GM12801 (cell line): ENCODE measurements around the gene DNAJC10.

Source experiments
- TF ChIP-seq, protein P1 (sequence below): IDR thresholded peaks from one replicate; pipeline ENCODE4 v1.5.1; 2011; ENCODE audit warnings: control low read depth; ENCODE audit not compliant: insufficient read length; ENCODE audit errors: extremely low read depth

Gene DNAJC10

GRCh38 chr2:182831101-182831500 lies 115.0 kb downstream of the DNAJC10 start:
- TF ChIP-seq, protein P1, sequence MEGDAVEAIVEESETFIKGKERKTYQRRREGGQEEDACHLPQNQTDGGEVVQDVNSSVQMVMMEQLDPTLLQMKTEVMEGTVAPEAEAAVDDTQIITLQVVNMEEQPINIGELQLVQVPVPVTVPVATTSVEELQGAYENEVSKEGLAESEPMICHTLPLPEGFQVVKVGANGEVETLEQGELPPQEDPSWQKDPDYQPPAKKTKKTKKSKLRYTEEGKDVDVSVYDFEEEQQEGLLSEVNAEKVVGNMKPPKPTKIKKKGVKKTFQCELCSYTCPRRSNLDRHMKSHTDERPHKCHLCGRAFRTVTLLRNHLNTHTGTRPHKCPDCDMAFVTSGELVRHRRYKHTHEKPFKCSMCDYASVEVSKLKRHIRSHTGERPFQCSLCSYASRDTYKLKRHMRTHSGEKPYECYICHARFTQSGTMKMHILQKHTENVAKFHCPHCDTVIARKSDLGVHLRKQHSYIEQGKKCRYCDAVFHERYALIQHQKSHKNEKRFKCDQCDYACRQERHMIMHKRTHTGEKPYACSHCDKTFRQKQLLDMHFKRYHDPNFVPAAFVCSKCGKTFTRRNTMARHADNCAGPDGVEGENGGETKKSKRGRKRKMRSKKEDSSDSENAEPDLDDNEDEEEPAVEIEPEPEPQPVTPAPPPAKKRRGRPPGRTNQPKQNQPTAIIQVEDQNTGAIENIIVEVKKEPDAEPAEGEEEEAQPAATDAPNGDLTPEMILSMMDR, result no peak

DNA sequence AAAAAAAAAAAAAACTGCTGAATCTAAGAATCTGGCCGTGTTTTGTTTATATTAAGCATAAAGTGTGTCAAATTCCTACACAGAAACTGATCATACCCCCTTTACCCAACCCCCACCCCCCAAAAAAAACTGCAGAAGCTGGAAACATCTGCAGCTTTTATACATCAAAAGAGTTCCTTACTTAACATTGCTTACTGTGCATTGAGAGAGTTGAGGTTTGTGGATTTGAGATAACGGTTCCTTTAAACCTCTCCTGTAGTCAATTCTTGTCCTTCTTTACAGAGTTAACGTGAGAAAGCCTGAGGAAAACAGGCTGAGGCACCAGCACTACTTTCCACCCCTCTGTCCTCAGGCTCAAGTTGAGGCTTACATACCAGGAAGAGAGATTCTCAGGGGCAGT lies 115.9 kb downstream of the DNAJC10 start:
- TF ChIP-seq, protein P1, result no peak

- TF ChIP-seq, protein P1, result no peak
These were observed 117.2 kb downstream of the DNAJC10 start for GRCh38 chr2:182833084-182833854.

- TF ChIP-seq, protein P1, result no peak
These were observed 118.2 kb downstream of the DNAJC10 start for GRCh38 chr2:182834293-182834692.

DNA sequence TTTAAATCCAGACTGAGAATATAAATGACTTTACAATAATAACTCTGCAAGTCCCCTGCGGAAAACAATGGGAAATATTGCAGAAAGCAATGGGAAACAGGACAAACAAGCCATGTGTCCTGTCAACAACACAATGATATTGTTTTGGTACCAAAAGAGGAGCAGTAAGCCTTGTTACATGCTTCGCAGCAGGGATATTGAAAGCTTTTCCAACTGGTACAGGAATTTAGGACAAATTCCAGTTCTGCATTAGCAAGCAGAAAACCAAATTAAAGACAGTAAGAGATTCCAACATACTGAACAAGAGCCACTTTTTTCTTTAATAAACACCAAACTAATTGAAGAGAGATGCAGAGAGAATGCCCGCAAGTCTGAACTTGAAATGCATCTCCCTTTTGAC lies 120.4 kb downstream of the DNAJC10 start:
- TF ChIP-seq, protein P1, result no peak
